HG03066 (cell line): Measurements from ENCODE around the gene ULK1.
A peak's percentile ranks its signal among the peaks of the same experiment; 100 is the strongest.

Experiments used
- ATAC-seq: cut with Tn5 transposase; IDR thresholded peaks from one replicate; pipeline ENCODE4 v1.9.1; 2021; ENCODE audit warnings: low read depth; ENCODE audit not compliant: unreplicated experiment

ULK1 gene

GRCh38 chr12:131894313-131894860, at the start of gene ULK1:
ULK1 (plus strand) TSS chr12:131894622; CDS start chr12:131895002, 380 bp downstream.
- ATAC-seq = peak; percentile 71

GRCh38 chr12:131844656-131845055, 49.8 kb upstream of the ULK1 start:
- no peak for ATAC-seq

GRCh38 chr12:131845121-131845520, 49.3 kb upstream of the ULK1 start:
- ATAC-seq = no peak

- no peak for ATAC-seq
Observed at GRCh38 chr12:131847456-131847855, 47.0 kb upstream of the ULK1 start.

GRCh38 chr12:131848753-131849152, 45.7 kb upstream of the ULK1 start:
- no peak for ATAC-seq

- ATAC-seq = no peak
Observed at GRCh38 chr12:131849700-131850553, 44.5 kb upstream of the ULK1 start.

GRCh38 chr12:131850856-131851559, 43.4 kb upstream of the ULK1 start:
- ATAC-seq = no peak

GRCh38 chr12:131851741-131852550, 42.5 kb upstream of the ULK1 start:
- no peak for ATAC-seq

GRCh38 chr12:131852551-131853299, 41.7 kb upstream of the ULK1 start:
- ATAC-seq = no peak

- no peak for ATAC-seq
Observed at GRCh38 chr12:131853832-131854797, 40.3 kb upstream of the ULK1 start.

- ATAC-seq = no peak
Observed at GRCh38 chr12:131854861-131855476, 39.5 kb upstream of the ULK1 start.

- no peak for ATAC-seq
Observed at GRCh38 chr12:131855521-131856142, 38.8 kb upstream of the ULK1 start.

GRCh38 chr12:131856366-131857097, 37.9 kb upstream of the ULK1 start:
- no peak for ATAC-seq

GRCh38 chr12:131857908-131858850, 36.2 kb upstream of the ULK1 start:
- ATAC-seq = no peak

- ATAC-seq = no peak
Observed at GRCh38 chr12:131860472-131861260, 33.8 kb upstream of the ULK1 start.
